HT-29 (cell line): ENCODE measurements around the gene ARID1B. TPM values are rescaled to one million over a fixed set of nuclear protein-coding genes. Genes with fewer than 3 reads are reported as not detected.

ENCODE experiments used
- DNase-seq: peaks from one replicate; pipeline ENCODE4 v3.0.0-alpha.2; 2015; ENCODE audit warnings: low spot score
- total RNA-seq: library from RNA; depleted of rRNA; stranded (reverse); fragments of >200 nt; shearing (Covaris generic); gene quantifications from 2 replicates; pipeline ENCODE4 v1.2.3, GENCODE V29; 2014

ARID1B gene
- total RNA-seq, 1 experiment from 2014 or later = 34.6 TPM

DNA sequence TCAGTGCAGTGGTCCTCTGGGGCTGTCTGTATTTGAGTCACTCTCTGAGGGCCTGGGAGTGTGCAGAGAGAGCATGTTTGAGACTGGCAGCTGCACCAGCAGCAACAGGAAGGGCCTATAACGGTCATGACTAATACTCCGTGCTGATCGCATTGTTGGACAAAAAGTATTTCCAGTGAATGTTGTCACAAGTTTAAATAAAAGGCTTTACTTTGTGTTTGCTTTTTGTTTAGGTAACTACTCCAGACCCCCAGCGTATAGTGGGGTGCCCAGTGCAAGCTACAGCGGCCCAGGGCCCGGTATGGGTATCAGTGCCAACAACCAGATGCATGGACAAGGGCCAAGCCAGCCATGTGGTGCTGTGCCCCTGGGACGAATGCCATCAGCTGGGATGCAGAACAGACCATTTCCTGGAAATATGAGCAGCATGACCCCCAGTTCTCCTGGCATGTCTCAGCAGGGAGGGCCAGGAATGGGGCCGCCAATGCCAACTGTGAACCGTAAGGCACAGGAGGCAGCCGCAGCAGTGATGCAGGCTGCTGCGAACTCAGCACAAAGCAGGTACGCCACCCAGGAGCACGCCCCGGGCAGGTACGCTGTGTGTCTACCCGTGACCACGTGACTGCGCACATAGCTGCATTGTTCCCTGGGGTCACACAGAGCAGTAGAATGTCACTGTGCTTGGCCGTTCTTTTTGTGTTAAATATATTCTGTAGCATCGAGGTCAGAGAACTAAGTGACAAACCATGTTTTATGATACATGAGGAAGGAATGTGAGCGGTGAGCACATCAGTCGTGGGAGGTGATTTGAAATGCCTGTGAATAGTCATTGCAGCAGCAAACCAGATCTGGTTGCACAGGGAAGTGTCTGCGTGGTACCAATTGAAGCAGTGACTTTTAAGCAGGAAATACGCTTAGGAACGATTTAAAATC lies 371.5 kb downstream of the ARID1B start:
- DNase-seq = peak; percentile 31

DNA sequence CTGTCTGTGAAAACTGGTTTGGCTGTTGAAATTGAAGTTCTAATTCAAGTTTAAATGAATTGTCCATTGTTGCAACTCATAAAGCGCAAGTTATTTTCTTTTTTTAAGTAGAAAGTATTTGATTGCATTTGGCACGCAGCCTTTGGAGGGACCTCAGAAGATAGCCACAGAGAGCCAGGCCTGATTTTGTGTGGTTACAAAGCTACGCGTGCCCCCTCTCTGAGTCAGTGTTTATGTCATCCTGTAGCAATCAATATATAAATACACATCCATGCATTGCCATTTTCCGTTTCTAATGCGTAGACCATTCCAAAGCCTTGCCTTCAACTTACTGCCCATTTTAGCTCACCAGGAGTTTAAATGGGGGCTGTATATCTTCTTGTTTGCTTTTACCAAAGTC lies 372.9 kb downstream of the ARID1B start:
- DNase-seq = no peak

- DNase-seq = no peak
Measured at GRCh38 chr6:157151029-157151428, 373.9 kb downstream of the ARID1B start.

DNA sequence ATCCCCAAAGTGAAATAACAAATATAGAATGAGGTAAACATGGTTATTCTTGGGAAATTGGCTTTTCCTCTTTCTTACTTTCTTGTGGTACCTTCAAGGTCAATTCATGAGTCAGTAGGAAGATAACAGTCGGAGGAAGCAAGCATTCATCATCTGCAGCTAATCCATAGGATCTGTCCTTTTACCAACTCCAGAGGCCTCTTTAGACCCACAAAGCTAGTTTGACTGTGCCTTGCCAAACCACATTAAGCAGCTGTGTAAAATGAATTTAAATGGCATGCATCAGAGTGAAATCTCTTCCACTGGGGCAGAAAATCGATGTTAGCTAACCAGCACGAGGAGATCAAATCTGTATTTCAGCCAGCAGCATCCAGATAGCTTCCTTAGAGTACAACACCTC lies 374.8 kb downstream of the ARID1B start:
- no peak for DNase-seq

DNA sequence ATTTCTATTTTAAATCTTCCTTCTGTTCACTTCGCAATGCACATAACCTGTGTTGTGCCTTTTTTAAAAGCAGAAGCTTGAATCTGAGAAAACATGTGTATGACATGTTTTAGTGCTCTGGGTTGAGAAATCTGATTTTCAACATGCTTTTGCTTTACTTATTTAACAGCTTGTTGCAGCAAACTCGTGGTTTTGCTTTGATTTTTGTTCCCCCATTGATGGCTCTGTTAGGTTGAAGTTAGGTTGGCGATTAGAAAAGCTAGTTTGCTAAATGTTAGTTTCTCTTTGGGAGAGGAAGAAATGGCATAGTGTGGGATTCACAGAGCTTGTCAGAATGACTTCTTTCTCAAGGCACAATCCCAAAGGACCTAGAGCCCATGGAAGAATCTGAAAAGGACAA lies 375.4 kb downstream of the ARID1B start:
- DNase-seq = no peak

DNA sequence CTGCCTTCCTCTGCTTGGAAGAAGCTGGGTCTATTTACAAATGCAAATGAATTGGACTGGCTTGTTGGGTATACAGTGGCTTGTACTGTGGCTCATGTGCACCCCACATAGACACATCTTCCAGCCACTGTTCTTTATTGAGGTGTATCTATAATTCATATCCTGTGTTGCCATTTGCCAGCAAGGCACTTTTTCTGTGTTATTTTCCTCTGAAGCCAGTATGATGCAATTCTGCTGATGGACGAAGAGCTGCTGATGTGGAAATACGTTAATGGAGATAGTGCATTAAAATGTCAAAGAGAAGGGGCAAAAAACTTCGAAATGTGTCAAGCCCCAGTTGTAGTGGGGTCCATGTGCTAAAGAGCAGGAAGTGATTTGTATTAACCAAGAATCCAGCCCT lies 378.6 kb downstream of the ARID1B start:
- DNase-seq = no peak

DNA sequence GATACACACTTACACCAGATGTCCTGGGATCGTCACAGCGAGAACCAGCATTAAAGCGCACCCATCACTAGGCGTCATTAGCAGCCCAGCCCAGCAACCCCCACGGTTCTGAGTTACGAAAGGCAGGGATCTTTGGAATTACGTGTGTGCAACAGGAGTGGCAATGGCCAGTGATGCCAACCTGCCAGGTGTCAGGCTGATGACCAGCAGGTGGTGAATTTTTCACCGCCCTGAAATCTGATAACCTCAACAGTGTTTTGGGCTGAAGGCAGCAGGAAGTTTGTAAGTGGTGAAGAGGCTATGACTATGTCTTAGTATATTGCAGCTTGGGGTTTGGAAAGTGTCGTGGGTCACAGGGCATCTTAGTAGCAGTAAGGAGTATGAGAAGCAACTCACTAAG lies 380.1 kb downstream of the ARID1B start:
- DNase-seq = no peak

GRCh38 chr6:157158456-157158855 lies 381.3 kb downstream of the ARID1B start:
- DNase-seq = no peak

GRCh38 chr6:157158897-157159296 lies 381.7 kb downstream of the ARID1B start:
- no peak for DNase-seq

DNA sequence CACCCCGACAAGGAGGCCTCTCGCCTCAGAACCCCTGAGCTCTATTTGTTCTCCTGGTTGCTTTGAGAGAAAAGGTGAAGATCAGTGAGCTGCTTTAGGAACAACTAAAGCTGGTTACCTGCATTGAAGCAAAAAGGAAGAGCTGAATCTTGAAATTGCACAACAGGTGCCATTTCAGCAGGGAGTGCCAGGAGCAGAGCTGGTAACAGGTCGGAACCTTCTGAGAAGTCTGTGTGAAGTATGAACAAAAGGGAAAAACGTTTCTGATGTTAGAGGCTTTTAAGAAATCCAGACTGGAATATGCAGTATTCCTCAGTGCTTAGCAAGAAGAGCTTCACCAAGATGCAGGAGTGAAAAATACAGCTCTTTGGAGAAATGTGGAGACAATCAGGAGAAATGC lies 382.2 kb downstream of the ARID1B start:
- no peak for DNase-seq

DNA sequence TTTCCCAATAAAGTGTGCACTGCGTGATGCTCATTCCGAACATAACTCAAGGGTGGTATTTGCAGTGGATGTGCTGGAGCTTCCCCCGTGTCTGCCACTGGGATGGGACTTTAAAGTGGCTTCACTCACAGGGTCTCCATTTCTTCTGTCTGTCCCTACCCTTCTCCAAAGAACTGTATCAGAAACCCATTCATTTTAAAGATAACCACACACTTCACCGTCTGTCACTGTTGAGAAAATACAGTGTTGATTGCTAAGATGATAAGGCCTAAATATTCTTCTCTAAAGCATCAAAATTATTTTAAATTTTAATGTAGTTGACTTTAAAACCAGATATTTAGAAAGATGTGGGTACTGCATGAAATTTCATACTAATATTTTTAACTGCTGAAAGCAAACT lies 384.7 kb downstream of the ARID1B start:
- DNase-seq = no peak

GRCh38 chr6:157162766-157163433 lies 385.7 kb downstream of the ARID1B start:
- no peak for DNase-seq

- no peak for DNase-seq
Measured at GRCh38 chr6:157163434-157164159, 386.4 kb downstream of the ARID1B start.

DNA sequence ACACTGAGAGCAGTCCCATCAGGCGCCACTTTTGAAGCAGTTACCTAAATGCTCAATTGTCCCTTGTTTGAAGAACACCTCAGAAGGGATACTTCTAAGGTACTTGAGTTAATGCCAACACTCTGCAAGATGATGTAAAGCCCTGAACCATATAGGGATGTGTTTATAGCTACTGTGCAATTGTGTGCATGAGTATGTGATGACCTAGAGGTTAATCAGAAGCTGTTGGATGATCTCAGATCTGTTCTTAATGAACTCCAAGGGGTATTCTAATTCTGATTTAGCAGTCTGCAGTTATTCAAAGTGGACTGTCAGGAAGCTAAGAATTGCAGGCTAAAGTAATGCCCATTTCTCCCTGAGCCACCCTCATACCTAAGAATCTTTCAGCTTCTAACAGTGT lies 387.8 kb downstream of the ARID1B start:
- DNase-seq = no peak

DNA sequence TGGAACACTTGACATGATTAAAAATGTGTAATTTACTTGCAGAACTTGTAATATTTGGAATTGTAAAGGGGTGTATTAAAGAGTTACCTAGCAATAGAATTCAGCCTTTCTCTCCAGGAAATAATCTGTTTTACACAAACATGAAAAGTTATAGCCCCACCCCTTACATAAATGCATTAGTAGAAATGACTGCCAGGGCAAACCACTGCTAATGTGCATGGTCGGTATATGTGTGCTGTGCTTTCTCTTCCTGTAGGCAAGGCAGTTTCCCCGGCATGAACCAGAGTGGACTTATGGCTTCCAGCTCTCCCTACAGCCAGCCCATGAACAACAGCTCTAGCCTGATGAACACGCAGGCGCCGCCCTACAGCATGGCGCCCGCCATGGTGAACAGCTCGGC lies 389.6 kb downstream of the ARID1B start:
- DNase-seq = no peak

GRCh38 chr6:157167837-157168236 lies 390.7 kb downstream of the ARID1B start:
- no peak for DNase-seq

DNA sequence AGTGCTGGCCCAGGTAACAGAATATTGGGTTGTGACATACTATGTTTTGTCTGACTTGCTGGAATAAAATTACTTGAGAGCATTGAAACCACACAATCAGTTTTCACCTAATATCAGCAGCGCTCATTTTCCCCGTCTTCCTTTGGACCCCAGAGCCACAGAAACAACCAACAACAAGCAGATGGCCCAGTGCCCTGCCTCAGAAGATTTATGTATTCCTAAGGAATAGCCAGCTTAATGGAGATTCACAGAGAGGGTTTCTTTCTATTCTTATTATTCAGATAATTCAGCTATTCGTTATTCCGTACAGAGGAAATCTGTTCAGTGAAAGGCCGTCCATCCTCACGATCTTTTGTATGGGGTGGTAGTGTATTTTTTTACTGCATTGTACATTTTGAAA lies 391.3 kb downstream of the ARID1B start:
- no peak for DNase-seq

DNA sequence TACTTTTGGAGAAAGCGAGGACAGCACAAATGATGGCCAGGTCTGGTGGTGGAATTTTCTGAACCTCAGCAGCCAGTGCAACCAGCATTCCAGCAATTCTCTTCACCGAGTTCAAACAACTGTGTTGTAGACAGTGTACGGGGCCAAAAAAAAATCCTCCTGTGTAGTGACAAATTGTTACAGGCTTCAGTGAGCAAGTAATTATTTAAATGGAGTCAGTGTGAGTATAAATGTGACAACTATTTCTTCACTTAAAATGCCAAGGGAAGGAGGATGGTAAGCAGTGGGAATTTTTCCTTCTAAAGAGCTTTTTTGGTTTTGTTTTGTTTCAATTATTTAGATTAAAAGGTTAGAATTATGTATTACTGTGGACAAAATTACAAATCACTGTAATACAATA lies 392.0 kb downstream of the ARID1B start:
- DNase-seq = no peak

DNA sequence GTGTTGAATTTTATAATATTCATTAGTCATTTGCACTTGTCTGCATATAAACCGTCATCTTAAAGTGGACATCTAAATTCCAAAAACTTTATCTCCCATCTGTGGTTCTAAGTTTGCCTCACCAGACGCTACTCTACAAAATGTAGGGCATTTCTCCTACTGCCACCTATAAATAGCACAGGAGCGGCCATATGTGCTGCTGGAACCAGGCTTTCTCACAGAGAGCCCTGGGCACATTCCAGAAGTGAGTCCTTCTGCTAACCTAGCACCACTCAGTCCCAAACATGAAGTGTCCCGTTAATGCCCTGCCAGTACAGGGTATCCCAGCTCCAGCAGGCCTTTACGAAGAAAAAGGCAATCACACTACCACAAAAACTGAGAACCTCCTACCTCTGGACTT lies 392.5 kb downstream of the ARID1B start:
- no peak for DNase-seq

DNA sequence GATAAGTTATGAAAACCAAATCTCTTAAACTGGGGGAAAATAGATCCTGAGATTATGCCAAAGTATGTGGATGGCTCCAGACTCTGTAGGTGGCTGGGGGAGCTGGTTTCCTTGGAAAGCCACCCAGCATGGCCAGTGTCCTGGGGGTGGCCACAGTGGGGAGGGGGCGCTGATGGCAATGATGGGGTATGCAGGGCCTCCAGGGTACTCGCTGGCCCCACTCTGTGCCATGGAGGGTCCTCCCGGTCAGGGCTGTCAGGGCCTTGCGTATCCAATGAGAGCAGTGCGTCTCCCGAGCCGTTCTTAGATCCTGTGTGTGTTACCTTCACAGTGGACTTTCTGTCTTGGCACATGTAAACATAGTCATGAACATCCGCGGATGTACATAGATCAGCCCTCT lies 393.4 kb downstream of the ARID1B start:
- DNase-seq = no peak

DNA sequence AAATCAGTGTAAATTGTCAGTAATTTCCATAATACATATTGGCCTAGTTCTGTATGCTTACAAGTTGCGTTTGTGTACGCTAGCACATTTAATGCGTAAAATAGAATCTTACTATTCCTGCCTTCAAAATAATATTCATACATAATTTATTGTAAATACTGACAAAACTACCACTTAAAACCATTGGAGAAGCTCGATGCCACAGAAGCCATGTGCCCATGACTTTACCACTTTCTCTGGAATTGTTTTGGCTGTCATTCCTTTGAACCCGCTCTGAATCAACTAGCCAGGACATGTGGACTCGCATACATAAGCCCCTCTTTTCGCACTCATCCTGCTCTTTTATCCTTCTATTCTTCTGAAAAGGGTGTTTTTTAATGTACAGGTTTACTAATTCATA lies 394.6 kb downstream of the ARID1B start:
- no peak for DNase-seq

- DNase-seq = no peak
Measured at GRCh38 chr6:157172231-157172701, 395.1 kb downstream of the ARID1B start.
